Placental epithelial cell (primary cell): ENCODE measurements around the gene NPPC. TPM values are rescaled to one million over a fixed set of nuclear protein-coding genes. Genes with fewer than 3 reads are reported as not detected.

ENCODE experiments used
- small RNA-seq: library from RNA; depleted of rRNA; stranded (forward); fragments of <200 nt; gene quantifications from one replicate; pipeline ENCODE3, GENCODE V24; 2012
- total RNA-seq: library from RNA; depleted of rRNA; stranded (reverse); fragments of >200 nt; gene quantifications from 2 replicates; pipeline ENCODE4 v1.2.3, GENCODE V29; 2012

Gene NPPC, protein sequence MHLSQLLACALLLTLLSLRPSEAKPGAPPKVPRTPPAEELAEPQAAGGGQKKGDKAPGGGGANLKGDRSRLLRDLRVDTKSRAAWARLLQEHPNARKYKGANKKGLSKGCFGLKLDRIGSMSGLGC
- total RNA-seq = not detected in 2 replicates

DNA sequence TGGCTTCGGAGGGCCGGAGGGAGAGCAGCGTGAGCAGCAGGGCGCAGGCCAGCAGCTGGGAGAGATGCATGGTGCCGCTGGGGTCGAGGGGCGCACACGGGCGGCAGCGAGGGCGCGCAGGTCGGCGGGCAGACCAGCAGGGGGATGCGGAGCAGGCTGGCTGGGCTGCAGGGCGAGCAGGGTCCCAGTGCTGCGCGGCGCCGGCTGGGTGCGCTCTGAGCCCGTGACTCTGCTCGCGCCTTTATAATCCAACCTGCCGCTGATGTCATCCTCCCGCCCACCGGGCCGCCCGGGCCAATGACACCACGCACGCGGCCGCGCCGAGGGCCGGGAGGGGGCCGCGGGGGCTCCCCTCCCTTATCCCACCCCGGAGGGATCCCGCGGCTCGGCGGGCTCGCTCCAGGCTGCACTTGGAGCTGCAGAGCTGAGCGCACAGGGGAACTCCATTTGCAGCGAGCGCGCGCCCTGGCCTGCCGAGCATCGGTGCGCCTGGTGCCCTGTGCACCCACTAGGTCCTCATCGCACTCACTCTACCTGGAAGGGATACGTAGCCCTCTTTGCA is at the start of gene NPPC:
NPPC (minus strand) TSS at position 217 of the 562 bp plus-strand sequence; CDS start at position 70, 147 bp downstream.

DNA sequence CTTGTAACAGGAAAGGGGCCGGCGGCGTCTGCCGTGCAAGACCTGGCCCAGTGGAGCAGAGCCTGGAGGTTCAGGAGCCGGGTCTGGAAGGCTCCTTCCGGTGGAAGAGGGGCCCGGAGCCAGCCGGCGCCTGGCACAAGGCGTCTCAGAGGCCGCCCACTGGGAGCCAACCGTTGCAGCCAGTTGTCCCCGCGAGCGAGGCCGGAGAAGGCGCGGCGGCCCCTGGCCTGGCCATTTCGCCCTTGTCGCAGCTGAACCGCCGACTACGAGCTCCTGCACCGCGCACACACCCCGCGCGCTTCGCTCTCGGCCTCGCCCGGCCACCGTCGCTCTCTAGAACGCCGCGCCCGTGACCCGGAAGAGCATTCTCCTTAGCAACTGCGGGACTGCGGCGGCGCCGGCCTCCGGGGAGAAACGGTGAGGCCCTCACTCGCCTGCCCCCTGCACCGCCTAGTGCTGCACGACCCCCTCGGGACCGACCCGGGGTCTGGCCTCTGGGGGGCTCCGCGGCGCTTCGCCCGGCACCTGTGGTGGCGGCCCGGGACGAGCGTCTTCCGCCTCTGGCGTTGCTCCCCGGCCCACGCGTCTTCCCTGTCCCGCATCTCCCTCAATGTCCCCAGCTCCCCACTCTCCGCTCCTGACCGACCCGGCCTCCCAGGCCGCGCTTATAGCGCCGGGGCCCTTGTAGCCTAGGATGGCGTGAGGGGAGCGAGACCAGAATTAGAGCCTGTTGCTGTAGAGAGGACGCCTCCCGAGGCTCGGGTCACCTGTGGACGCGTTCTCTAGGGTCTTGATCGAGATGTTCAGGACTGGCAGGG is 35.4 kb upstream of the NPPC start, which contains the start of gene DIS3L2:
DIS3L2 (plus strand) TSS at position 365 of the 818 bp plus-strand sequence. CDS start 53,215 bp downstream, outside the sequence.

Small RNA genes lying within 50 kb of the gene (small RNA-seq; reads per million reads assigned to genes)
- not detected for gene MIR1471

Other genes with a start within 250 kb of the NPPC start
- 378 and 448 TPM in 2 replicates for gene PTMA, start 217.9 kb downstream of the NPPC start, total RNA-seq
- gene PDE6D, start 145.1 kb downstream of the NPPC start, total RNA-seq = 7.1 and 13.8 TPM in 2 replicates
- gene COPS7B, start 140.0 kb downstream of the NPPC start, total RNA-seq = 20.0 and 24.7 TPM in 2 replicates
- 26.3 and 27.0 TPM in 2 replicates for gene DIS3L2, start 35.3 kb upstream of the NPPC start, total RNA-seq